Colonic mucosa (tissue), 4 donors: ENCODE data around the gene LMO3. TPM values are rescaled to one million over a fixed set of nuclear protein-coding genes. Genes with fewer than 3 reads are reported as not detected.
A peak's percentile ranks its signal among the peaks of the same experiment; 100 is the strongest.

Experiments
- DNase-seq: peaks from one replicate; pipeline ENCODE4 v3.0.0-alpha.2; 2020
- H3K27ac ChIP-seq: fragments of 200-600 bp; one replicate; pipeline ENCODE4 v1.8.0; 2021
- H3K27me3 ChIP-seq: fragments of 200-600 bp; one replicate; pipeline ENCODE4 v1.8.0; 2021
- H3K36me3 ChIP-seq: fragments of 200-600 bp; one replicate; pipeline ENCODE4 v1.8.0; 2021
- H3K4me1 ChIP-seq: fragments of 200-600 bp; one replicate; pipeline ENCODE4 v1.8.0; 2021; ENCODE audit warnings: mild to moderate bottlenecking
- H3K4me3 ChIP-seq: fragments of 200-600 bp; one replicate; pipeline ENCODE4 v1.8.0; 2021
- H3K9ac ChIP-seq, 2 donors: one replicate each; pipeline ENCODE4 v1.7.0; 2013; ENCODE audit warnings: control low read depth in 2 of 2, low read depth in 2 of 2, low read length in 2 of 2
- H3K9me3 ChIP-seq: fragments of 200-600 bp; one replicate; pipeline ENCODE4 v1.8.0; 2021
- intact Hi-C: fragments of 100-400 bp; cut with DNase I; formaldehyde crosslinking; loops from one replicate; pipeline ENCODE4 v1.14.1; 2022
- total RNA-seq, 2 donors: library from RNA; stranded (reverse); fragmentation: NEBNext Ultra II Directional in 1 of 2; extraction: Animal tissue kit (Norgen Biotek cat#: 25700) in 1 of 2; gene quantifications; one replicate each; pipeline ENCODE4 v1.2.1, GENCODE V29; 2021
- TF ChIP-seq, protein P1 (sequence below): fragments of 200-600 bp; IDR thresholded peaks from one replicate; pipeline ENCODE4 v1.8.0; 2022; ENCODE audit warnings: antibody characterized with exemption, mild to moderate bottlenecking
- donor health status: healthy.
- donor health status: DM: no; HTN: no; CAD: no.
- donor health status: DM: no; HTN: no; CAD: no.

Gene LMO3
- total RNA-seq, 2 donors from 2014 or later, result 0.72 to 8.1 TPM

DNA sequence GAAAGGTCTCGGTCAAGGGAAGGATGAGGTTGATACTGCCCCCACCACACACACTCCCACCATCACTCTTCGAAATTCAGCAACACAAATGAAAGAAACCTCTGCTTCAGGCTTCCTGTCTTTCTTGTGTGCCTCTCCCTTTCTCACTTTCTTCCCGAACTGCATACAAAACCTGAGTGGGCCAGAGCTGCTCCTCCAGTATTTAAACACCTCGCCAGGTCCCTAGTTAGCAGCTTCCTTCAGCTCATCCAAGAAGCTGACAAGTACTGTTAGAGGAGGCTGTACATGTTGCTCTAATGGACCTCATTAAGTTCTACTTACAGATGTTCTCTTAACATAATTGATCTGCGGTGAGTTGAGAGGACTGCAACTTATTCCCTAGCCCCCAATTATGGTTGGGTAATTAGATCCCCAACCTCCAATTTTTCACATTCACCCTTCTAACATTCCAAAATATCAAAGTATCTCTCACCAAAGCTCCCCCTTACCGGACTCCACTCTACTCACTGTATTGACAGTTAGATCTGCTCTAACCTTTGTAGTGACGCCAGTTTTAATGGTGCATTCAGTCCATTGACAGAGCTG is 4.1 kb upstream of the LMO3 start:
- no peak overlapping the region for H3K27ac ChIP-seq
- no peak for DNase-seq
- no peaks in the 10 kb centered on the region for H3K36me3 ChIP-seq
- TF ChIP-seq, protein P1, sequence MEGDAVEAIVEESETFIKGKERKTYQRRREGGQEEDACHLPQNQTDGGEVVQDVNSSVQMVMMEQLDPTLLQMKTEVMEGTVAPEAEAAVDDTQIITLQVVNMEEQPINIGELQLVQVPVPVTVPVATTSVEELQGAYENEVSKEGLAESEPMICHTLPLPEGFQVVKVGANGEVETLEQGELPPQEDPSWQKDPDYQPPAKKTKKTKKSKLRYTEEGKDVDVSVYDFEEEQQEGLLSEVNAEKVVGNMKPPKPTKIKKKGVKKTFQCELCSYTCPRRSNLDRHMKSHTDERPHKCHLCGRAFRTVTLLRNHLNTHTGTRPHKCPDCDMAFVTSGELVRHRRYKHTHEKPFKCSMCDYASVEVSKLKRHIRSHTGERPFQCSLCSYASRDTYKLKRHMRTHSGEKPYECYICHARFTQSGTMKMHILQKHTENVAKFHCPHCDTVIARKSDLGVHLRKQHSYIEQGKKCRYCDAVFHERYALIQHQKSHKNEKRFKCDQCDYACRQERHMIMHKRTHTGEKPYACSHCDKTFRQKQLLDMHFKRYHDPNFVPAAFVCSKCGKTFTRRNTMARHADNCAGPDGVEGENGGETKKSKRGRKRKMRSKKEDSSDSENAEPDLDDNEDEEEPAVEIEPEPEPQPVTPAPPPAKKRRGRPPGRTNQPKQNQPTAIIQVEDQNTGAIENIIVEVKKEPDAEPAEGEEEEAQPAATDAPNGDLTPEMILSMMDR, result no peak
- no peaks in the 10 kb centered on the region for H3K4me1 ChIP-seq
- H3K27me3 ChIP-seq, result no peaks in the 10 kb centered on the region
- H3K4me3 ChIP-seq, result no peak overlapping the region
- intact Hi-C loops, result no loop called here
- H3K9me3 ChIP-seq, result no peaks in the 10 kb centered on the region
- no peak overlapping the region for H3K9ac ChIP-seq

DNA sequence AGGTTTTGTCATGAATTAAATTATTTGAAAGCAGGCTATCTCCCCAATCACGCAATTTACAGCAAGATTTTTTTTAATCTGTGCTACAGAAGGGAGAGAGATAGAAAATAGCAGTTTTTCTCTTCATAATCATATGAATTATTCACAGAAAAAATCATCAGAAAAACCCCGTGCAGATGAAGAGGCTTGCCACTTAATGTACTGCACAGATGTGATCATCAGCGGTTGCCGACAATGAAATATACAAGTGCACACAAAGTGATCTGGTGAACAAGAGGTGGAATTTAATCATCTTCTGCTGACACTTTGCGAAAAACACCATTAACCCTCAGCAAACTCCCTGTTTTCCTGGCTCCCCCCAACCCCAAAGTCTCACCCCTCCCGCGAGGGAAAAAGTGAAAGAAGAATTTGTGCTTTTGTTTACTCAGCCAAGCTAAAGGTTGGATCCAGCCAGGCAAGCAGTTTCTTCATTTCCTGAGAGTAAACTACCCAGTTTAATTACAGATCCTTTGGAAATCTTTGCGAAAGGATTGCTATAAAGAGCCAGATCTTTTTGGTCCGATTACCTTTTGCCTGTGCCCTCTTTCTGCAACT is 3.1 kb upstream of the LMO3 start:
- intact Hi-C loops, result no loop called here
- H3K9ac ChIP-seq, result no peak overlapping the region
- H3K36me3 ChIP-seq, result no peaks in the 10 kb centered on the region
- H3K27ac ChIP-seq, result no peak overlapping the region
- no peaks in the 10 kb centered on the region for H3K4me1 ChIP-seq
- no peak for DNase-seq
- H3K9me3 ChIP-seq, result no peaks in the 10 kb centered on the region
- no peak overlapping the region for H3K4me3 ChIP-seq
- no peaks in the 10 kb centered on the region for H3K27me3 ChIP-seq
- TF ChIP-seq, protein P1, result no peak

DNA sequence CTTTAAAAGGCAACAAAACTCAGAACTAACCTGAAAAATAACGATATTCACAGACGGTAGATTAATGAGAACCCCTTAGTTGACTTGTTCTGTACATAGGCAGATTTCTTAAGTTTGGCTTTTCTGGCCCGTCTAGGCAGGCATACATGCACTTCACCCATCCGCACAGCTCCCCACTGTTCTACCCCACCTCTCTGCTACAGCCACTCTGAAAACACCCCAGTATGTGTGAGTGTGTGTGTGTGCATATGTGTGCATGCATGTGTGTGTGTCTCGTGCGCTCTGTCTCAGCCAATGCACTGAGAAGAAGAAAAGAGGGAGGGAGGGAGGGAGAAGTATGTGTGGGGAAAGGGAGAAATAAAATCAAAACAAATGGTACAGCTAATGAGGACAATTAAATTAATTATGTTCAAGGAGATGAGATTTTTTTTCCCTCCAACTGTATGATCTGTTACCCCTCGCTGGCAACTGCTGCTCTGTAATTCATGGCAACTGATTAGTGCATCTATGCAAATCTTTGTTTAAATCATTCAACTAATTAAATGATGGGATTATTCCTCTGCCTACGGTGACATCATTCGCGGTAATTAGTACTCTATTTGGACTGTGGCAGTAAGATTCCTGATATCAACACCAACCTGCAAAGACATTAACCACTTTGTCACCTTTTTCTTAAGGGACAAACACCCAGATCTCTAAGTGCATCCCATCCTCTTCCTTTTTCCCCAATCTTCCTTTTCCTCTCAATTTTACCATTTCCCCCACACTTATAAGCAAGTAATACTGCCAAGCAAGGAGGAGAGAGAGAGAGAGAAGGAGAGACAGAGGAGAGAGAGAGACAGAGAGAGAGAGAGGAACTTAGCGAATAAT is 2.2 kb upstream of the LMO3 start:
- Histone ChIP-seq H3K36me3 (no peaks in the 10 kb centered on the region), H3K9me3 (no peaks in the 10 kb centered on the region), H3K4me1 (no peaks in the 10 kb centered on the region), H3K4me3 (no peak overlapping the region), H3K9ac (no peak overlapping the region), H3K27ac (no peak overlapping the region), H3K27me3 (no peaks in the 10 kb centered on the region)
- no peak for DNase-seq
- TF ChIP-seq, protein P1, result no peak
- intact Hi-C loops, result no loop called here

DNA sequence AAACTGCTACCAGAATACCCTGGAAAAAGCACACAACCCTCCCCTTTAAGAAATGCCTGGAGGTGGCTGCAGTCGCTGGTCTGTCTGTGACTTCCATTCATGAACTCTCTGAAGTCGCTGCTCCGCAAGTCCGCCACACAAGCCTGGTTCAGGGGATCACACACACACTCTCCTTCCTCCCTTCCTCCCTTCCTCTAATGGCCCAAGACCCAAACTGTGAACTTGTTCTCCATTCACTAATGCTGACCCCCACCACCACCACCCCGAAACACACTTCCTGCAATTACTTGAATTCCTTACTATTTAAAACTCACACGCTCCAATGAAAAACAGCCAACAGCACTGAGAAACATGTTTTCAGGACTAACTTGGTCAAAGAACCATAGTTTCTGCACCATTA is 1.0 kb upstream of the LMO3 start:
- no peak overlapping the region for H3K9ac ChIP-seq
- intact Hi-C loops, result no loop called here
- no peaks in the 10 kb centered on the region for H3K4me1 ChIP-seq
- TF ChIP-seq, protein P1, result no peak
- H3K9me3 ChIP-seq, result no peaks in the 10 kb centered on the region
- H3K4me3 ChIP-seq, result peak overlapping the region; percentile 17
- no peaks in the 10 kb centered on the region for H3K36me3 ChIP-seq
- no peak overlapping the region for H3K27ac ChIP-seq
- DNase-seq, result no peak
- H3K27me3 ChIP-seq, result no peaks in the 10 kb centered on the region

DNA sequence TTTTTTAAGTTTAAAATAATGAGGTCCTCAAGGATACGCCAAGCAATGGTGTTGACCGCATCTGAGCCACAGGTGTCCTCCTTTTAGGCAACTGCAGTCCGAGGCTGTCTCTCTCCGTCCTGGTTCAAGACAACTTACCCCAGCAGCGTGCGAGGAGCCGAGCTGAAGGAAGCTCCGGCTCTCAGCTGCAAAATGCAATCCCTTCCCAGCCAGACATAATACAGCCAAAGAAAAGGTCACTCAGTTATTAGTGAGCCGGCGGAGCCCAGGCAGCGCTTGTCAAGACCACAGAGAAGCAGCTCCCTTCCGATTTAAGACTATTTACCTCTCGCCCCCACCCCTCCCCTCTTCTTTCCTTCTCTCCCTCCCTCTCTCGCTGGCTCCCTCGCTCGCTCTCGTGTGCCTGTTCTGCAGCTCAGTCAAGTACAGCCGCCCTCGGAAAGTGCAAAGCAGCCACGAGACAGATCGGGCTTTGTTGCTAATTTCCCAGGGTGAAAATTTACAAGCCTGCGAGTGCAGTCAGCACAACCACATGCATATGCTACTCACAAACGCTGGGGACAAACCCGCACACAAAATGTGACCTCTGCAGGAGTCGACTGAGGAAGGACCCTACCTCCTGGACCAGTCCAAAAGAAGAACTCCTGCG is 363 bp upstream of the LMO3 start:
- intact Hi-C loops, result no loop called here
- H3K4me3 ChIP-seq, result peak overlapping the region; percentile 17
- H3K4me1 ChIP-seq, result no peaks in the 10 kb centered on the region
- no peak for DNase-seq
- H3K36me3 ChIP-seq, result no peaks in the 10 kb centered on the region
- TF ChIP-seq, protein P1, result no peak
- H3K27me3 ChIP-seq, result no peaks in the 10 kb centered on the region
- peak overlapping the region in 1 of 2 donors; percentile 39 for H3K9ac ChIP-seq
- no peak overlapping the region for H3K27ac ChIP-seq
- no peaks in the 10 kb centered on the region for H3K9me3 ChIP-seq
